Subcutaneous adipose tissue (tissue), 4 donors: ENCODE data around the gene LEO1. TPM values are rescaled to one million over a fixed set of nuclear protein-coding genes. Genes with fewer than 3 reads are reported as not detected.

Source experiments
- small RNA-seq: library from RNA; depleted of rRNA; stranded (forward); fragments of <200 nt; gene quantifications from one replicate; pipeline ENCODE3, GENCODE V24; 2016
- total RNA-seq, 4 donors: library from RNA; depleted of rRNA; stranded (reverse); fragments of >200 nt; gene quantifications; one replicate each; pipeline ENCODE4 v1.1.0, GENCODE V29; 2016
- TF ChIP-seq, protein P1 (sequence below): fragments of 450-650 bp; IDR thresholded peaks from one replicate; pipeline ENCODE4 v1.5.1; 2016; ENCODE audit warnings: low read depth, mild to moderate bottlenecking, control low read depth, antibody characterized with exemption, moderate library complexity

Gene LEO1
- total RNA-seq, 4 donors from 2014 or later, result 9.5 to 13.2 (median 10.9) TPM

DNA sequence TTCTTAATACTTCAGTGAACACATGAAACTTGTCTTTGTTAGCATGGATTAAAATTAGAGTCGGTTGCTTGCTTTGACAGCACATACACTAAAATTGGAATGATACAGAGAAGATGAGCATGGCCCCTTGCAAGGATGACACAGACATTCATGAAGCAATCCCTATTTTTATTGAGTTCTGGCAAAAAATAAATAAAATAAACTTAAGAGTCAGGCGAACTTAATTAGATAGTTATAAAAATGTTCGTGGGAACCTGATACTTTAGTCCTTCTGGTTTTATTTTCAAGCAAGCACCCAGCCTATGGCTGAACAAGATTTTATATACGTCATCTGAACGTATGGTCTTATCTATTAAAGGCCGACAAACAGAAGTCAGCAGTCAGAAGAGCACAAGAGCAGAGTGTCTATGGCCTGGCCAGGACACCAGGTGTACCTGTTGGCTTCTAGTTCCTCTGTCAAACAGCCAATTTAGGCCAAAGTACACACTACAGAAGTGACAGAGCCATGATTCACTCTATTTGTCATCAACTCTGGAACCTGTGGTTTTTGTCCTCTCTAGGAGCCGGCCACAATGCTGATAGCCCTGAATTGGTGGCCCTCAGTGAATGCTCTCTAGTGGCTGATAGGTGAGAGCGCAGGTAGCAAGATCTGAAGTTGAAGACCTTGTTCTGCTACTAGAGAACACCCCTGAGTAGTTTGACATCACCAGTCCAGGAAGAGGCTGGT is 64.3 kb downstream of the LEO1 start:
- TF ChIP-seq, protein P1, sequence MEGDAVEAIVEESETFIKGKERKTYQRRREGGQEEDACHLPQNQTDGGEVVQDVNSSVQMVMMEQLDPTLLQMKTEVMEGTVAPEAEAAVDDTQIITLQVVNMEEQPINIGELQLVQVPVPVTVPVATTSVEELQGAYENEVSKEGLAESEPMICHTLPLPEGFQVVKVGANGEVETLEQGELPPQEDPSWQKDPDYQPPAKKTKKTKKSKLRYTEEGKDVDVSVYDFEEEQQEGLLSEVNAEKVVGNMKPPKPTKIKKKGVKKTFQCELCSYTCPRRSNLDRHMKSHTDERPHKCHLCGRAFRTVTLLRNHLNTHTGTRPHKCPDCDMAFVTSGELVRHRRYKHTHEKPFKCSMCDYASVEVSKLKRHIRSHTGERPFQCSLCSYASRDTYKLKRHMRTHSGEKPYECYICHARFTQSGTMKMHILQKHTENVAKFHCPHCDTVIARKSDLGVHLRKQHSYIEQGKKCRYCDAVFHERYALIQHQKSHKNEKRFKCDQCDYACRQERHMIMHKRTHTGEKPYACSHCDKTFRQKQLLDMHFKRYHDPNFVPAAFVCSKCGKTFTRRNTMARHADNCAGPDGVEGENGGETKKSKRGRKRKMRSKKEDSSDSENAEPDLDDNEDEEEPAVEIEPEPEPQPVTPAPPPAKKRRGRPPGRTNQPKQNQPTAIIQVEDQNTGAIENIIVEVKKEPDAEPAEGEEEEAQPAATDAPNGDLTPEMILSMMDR, result no peak

DNA sequence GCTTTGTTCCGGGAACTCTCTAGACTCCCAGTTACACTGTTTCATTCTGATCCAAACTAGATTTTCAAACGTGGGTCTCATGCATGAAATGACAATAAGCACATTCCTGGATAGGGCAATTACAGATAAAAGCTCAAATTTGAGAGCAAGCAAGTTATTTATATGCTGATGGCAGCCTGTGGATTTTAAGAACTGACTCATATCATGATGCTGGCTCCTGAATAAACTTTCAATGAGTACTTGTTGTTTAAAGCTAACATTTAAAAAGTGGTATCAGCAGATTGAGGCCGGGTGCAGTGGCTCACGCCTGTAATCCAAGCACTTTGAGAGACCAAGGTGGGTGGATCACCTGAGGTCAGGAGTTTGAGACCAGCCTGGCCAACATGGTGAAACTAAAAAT is 66.6 kb downstream of the LEO1 start:
- TF ChIP-seq, protein P1, result no peak

DNA sequence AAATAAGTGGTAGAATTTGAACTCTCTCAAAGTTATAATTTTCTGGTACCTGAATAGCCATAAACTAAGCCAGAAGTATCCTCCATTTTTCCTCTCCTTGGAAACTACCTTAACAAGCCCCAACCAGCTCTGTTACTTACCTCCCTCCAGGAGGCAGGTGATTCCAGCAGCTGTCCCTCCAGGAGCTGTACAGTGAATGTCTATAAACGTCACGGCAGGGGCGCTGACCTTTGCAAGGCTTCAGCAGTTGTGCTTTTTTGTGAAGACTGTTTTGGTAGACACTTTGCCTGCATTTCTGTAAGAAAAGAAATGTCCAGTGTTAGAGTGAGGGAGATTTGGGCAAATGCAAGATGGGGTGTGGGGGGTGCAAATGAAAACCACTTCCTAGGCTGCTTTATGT is 67.2 kb downstream of the LEO1 start:
- TF ChIP-seq, protein P1, result no peak

DNA sequence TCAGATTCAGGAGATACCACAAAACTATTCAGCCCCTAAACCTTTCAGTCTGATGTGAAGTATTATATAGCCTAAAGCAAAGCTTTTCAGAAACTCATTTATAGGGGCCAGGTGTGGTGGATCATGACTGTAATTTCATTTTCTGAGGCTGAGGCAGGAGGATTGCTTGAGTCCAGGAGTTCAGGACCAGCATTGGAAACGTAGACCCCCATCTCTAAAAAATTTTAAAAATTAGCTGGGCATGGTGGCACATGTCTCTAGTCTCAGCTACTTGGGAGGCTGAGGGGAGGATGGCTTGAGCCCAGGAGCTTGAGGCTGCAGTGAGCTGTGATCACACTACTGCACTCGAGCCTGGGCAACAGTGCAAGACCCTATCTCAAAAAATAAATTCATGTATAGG is 82.1 kb downstream of the LEO1 start:
- TF ChIP-seq, protein P1, result no peak

DNA sequence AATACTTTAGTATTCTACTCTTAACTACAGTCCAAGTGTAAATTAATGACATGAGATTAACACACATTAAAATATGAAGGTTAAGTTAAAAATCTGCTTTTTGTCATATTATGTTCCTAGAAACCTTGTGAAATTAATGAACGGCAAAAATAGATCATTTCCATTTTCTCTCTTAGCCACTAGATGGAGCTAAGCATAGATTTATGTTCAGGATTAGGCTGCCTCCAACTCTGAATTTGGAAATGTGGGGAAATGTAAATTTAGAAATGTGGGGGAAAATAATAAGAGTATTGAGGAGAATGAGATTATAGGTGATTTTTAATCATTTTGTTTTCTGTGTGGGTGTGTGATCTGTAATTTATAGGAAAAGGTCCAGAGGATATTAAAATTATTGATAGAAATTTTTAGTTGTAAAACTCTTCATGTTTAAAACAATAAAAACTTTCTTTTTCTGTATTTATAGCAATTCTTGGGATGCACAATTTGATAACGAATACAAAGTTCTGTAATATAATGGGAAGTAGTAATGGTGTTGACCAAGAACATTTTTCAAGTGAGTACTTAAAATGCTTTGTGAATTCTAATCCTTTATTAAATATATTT is 82.9 kb downstream of the LEO1 start:
- TF ChIP-seq, protein P1, result no peak

Small RNA genes lying within 50 kb of the gene (small RNA-seq; reads per million reads assigned to genes)
- not detected for gene RNU6-90P

Other genes with a start within 250 kb of the LEO1 start
- gene LYSMD2, start 234.1 kb downstream of the LEO1 start, total RNA-seq, result 10 to 100 TPM in 1 of 4 donors, 1 to 10 TPM in 3; 5.5 to 11.1 (median 9.5) TPM
- 10 to 100 TPM in 3 of 4 donors, 1 to 10 TPM in 1; 7.9 to 12.4 (median 11.2) TPM for gene TMOD2, start 220.2 kb downstream of the LEO1 start, total RNA-seq
- 10 to 100 TPM; 26.7 to 37.3 (median 30.2) TPM for gene TMOD3, start 142.1 kb downstream of the LEO1 start, total RNA-seq
- 10 to 100 TPM; 14.1 to 34.6 (median 22.3) TPM for gene MAPK6, start 47.4 kb upstream of the LEO1 start, total RNA-seq
- gene BCL2L10, start 141.0 kb upstream of the LEO1 start, total RNA-seq, result not detected
- 10 to 100 TPM; 12.2 to 24.0 (median 17.2) TPM for gene GNB5, start 219.6 kb upstream of the LEO1 start, total RNA-seq